ENCODE measurements around the gene PGAP2.

Gene PGAP2

GRCh38 chr11:3824714-3825472 is 16.5 kb downstream of the PGAP2 start:
- peaks cover 27% of the 10 kb centered on the region for H3K36me3 ChIP-seq (ENCODE audit: insufficient read depth, low read length)
- no peak overlapping the region for H3K27ac ChIP-seq (ENCODE audit: low read depth, low read length)
- no peak overlapping the region for H3K4me3 ChIP-seq (ENCODE audit: low read depth in 1 of 2, low read length in 2 of 2)
- H3K27me3 ChIP-seq (ENCODE audit: control insufficient read depth in 1 of 2, insufficient read depth in 2 of 2, low read length in 2 of 2) = no peaks in the 10 kb centered on the region
- no peak overlapping the region for H3K9ac ChIP-seq (ENCODE audit: low read length)
- H3K4me1 ChIP-seq (ENCODE audit: insufficient read depth, low read length) = no peaks in the 10 kb centered on the region
- H3K9me3 ChIP-seq (ENCODE audit: low read length) = no peaks in the 10 kb centered on the region

GRCh38 chr11:3825473-3826154 is 17.3 kb downstream of the PGAP2 start:
- Histone ChIP-seq H3K27me3 (ENCODE audit: control insufficient read depth in 1 of 2, insufficient read depth in 2 of 2, low read length in 2 of 2) (no peaks in the 10 kb centered on the region), H3K9me3 (ENCODE audit: low read length) (no peaks in the 10 kb centered on the region), H3K27ac (ENCODE audit: low read depth, low read length) (no peak overlapping the region), H3K4me1 (ENCODE audit: insufficient read depth, low read length) (no peaks in the 10 kb centered on the region), H3K36me3 (ENCODE audit: insufficient read depth, low read length) (peaks cover 32% of the 10 kb centered on the region), H3K9ac (ENCODE audit: low read length) (no peak overlapping the region), H3K4me3 (ENCODE audit: low read depth in 1 of 2, low read length in 2 of 2) (no peak overlapping the region)

- Histone ChIP-seq H3K9me3 (ENCODE audit: low read length) (no peaks in the 10 kb centered on the region), H3K27me3 (ENCODE audit: control insufficient read depth in 1 of 2, insufficient read depth in 2 of 2, low read length in 2 of 2) (no peaks in the 10 kb centered on the region), H3K36me3 (ENCODE audit: insufficient read depth, low read length) (peaks cover 32% of the 10 kb centered on the region), H3K27ac (ENCODE audit: low read depth, low read length) (no peak overlapping the region), H3K9ac (ENCODE audit: low read length) (no peak overlapping the region), H3K4me3 (ENCODE audit: low read depth in 1 of 2, low read length in 2 of 2) (no peak overlapping the region), H3K4me1 (ENCODE audit: insufficient read depth, low read length) (no peaks in the 10 kb centered on the region)
These were observed 18.4 kb downstream of the PGAP2 start for GRCh38 chr11:3826721-3827120.

- Histone ChIP-seq H3K27me3 (ENCODE audit: control insufficient read depth in 1 of 2, insufficient read depth in 2 of 2, low read length in 2 of 2) (no peaks in the 10 kb centered on the region), H3K4me3 (ENCODE audit: low read depth in 1 of 2, low read length in 2 of 2) (no peak overlapping the region), H3K36me3 (ENCODE audit: insufficient read depth, low read length) (peaks cover 32% of the 10 kb centered on the region), H3K9ac (ENCODE audit: low read length) (no peak overlapping the region), H3K9me3 (ENCODE audit: low read length) (no peaks in the 10 kb centered on the region), H3K27ac (ENCODE audit: low read depth, low read length) (no peak overlapping the region), H3K4me1 (ENCODE audit: insufficient read depth, low read length) (no peaks in the 10 kb centered on the region)
These were observed 19.2 kb downstream of the PGAP2 start for GRCh38 chr11:3827434-3828186.

- no peak overlapping the region for H3K27ac ChIP-seq (ENCODE audit: low read depth, low read length)
- H3K9ac ChIP-seq (ENCODE audit: low read length) = no peak overlapping the region
- H3K36me3 ChIP-seq (ENCODE audit: insufficient read depth, low read length) = peaks cover 32% of the 10 kb centered on the region
- H3K4me3 ChIP-seq (ENCODE audit: low read depth in 1 of 2, low read length in 2 of 2) = no peak overlapping the region
- no peaks in the 10 kb centered on the region for H3K9me3 ChIP-seq (ENCODE audit: low read length)
- no peaks in the 10 kb centered on the region for H3K27me3 ChIP-seq (ENCODE audit: control insufficient read depth in 1 of 2, insufficient read depth in 2 of 2, low read length in 2 of 2)
- H3K4me1 ChIP-seq (ENCODE audit: insufficient read depth, low read length) = peaks cover 10% of the 10 kb centered on the region
These were observed 21.7 kb downstream of the PGAP2 start for GRCh38 chr11:3830088-3830487.

GRCh38 chr11:3830730-3831129 is 22.4 kb downstream of the PGAP2 start:
- H3K9me3 ChIP-seq (ENCODE audit: low read length) = no peaks in the 10 kb centered on the region
- H3K27me3 ChIP-seq (ENCODE audit: control insufficient read depth in 1 of 2, insufficient read depth in 2 of 2, low read length in 2 of 2) = no peaks in the 10 kb centered on the region
- H3K4me3 ChIP-seq (ENCODE audit: low read depth in 1 of 2, low read length in 2 of 2) = no peak overlapping the region
- H3K4me1 ChIP-seq (ENCODE audit: insufficient read depth, low read length) = peaks cover 16% of the 10 kb centered on the region
- no peak overlapping the region for H3K9ac ChIP-seq (ENCODE audit: low read length)
- H3K27ac ChIP-seq (ENCODE audit: low read depth, low read length) = no peak overlapping the region
- H3K36me3 ChIP-seq (ENCODE audit: insufficient read depth, low read length) = peaks cover 31% of the 10 kb centered on the region

GRCh38 chr11:3831378-3832239 is 23.2 kb downstream of the PGAP2 start:
- H3K9me3 ChIP-seq (ENCODE audit: low read length) = no peaks in the 10 kb centered on the region
- peak overlapping the region; percentile 29 for H3K27ac ChIP-seq (ENCODE audit: low read depth, low read length)
- H3K4me3 ChIP-seq (ENCODE audit: low read depth in 1 of 2, low read length in 2 of 2) = no peak overlapping the region
- no peaks in the 10 kb centered on the region for H3K27me3 ChIP-seq (ENCODE audit: control insufficient read depth in 1 of 2, insufficient read depth in 2 of 2, low read length in 2 of 2)
- H3K9ac ChIP-seq (ENCODE audit: low read length) = no peak overlapping the region
- peaks cover 19% of the 10 kb centered on the region for H3K4me1 ChIP-seq (ENCODE audit: insufficient read depth, low read length)
- peaks cover 22% of the 10 kb centered on the region for H3K36me3 ChIP-seq (ENCODE audit: insufficient read depth, low read length)

GRCh38 chr11:3832816-3833215 is 24.5 kb downstream of the PGAP2 start:
- H3K27ac ChIP-seq (ENCODE audit: low read depth, low read length) = no peak overlapping the region
- no peak overlapping the region for H3K9ac ChIP-seq (ENCODE audit: low read length)
- H3K4me3 ChIP-seq (ENCODE audit: low read depth in 1 of 2, low read length in 2 of 2) = no peak overlapping the region
- H3K9me3 ChIP-seq (ENCODE audit: low read length) = no peaks in the 10 kb centered on the region
- H3K4me1 ChIP-seq (ENCODE audit: insufficient read depth, low read length) = peaks cover 30% of the 10 kb centered on the region
- no peaks in the 10 kb centered on the region for H3K27me3 ChIP-seq (ENCODE audit: control insufficient read depth in 1 of 2, insufficient read depth in 2 of 2, low read length in 2 of 2)
- H3K36me3 ChIP-seq (ENCODE audit: insufficient read depth, low read length) = peaks cover 10% of the 10 kb centered on the region

GRCh38 chr11:3833449-3833848 is 25.1 kb downstream of the PGAP2 start:
- no peak overlapping the region for H3K27ac ChIP-seq (ENCODE audit: low read depth, low read length)
- no peaks in the 10 kb centered on the region for H3K9me3 ChIP-seq (ENCODE audit: low read length)
- no peak overlapping the region for H3K9ac ChIP-seq (ENCODE audit: low read length)
- peaks cover 5% of the 10 kb centered on the region for H3K36me3 ChIP-seq (ENCODE audit: insufficient read depth, low read length)
- H3K27me3 ChIP-seq (ENCODE audit: control insufficient read depth in 1 of 2, insufficient read depth in 2 of 2, low read length in 2 of 2) = no peaks in the 10 kb centered on the region
- peaks cover 36% of the 10 kb centered on the region for H3K4me1 ChIP-seq (ENCODE audit: insufficient read depth, low read length)
- no peak overlapping the region for H3K4me3 ChIP-seq (ENCODE audit: low read depth in 1 of 2, low read length in 2 of 2)

GRCh38 chr11:3834349-3834663 is 25.9 kb downstream of the PGAP2 start:
- H3K27ac ChIP-seq (ENCODE audit: low read depth, low read length) = peak overlapping the region; percentile 16
- H3K36me3 ChIP-seq (ENCODE audit: insufficient read depth, low read length) = peaks cover 5% of the 10 kb centered on the region
- no peaks in the 10 kb centered on the region for H3K27me3 ChIP-seq (ENCODE audit: control insufficient read depth in 1 of 2, insufficient read depth in 2 of 2, low read length in 2 of 2)
- H3K4me3 ChIP-seq (ENCODE audit: low read depth in 1 of 2, low read length in 2 of 2) = no peak overlapping the region
- peaks cover 45% of the 10 kb centered on the region for H3K4me1 ChIP-seq (ENCODE audit: insufficient read depth, low read length)
- no peak overlapping the region for H3K9ac ChIP-seq (ENCODE audit: low read length)
- H3K9me3 ChIP-seq (ENCODE audit: low read length) = no peaks in the 10 kb centered on the region
